Endothelial cell of umbilical vein (primary cell): ENCODE data around the gene SIX1. TPM values are rescaled to one million over a fixed set of nuclear protein-coding genes. Genes with fewer than 3 reads are reported as not detected.

Experiments
- BruUV-seq: library from RNA; stranded (reverse); fragments of 400-500 nt; replicated peaks from 2 replicates; lab custom pipeline; 2021; lab: Mats Ljungman, UMichigan
- CTCF ChIA-PET: fragments of 300-600, 350-600 bp; sonication (Branson Sonifier 250); formaldehyde crosslinking; loops from one replicate; lab custom pipeline; 2021; ENCODE audit warnings: antibody characterized with exemption, inconsistent platforms; lab: Charles Lee
- POLR2A ChIA-PET: fragments of 300-600, 350-600 bp; sonication (Branson Sonifier 250); formaldehyde crosslinking; loops from one replicate; lab custom pipeline; 2021; ENCODE audit warnings: antibody characterized with exemption, inconsistent platforms; lab: Charles Lee
- DNase-seq: peaks from one replicate; pipeline ENCODE4 v3.0.0-alpha.2; 2011; ENCODE audit warnings: low read depth, low spot score
- FAIRE-seq: peaks from 2 replicates; lab custom pipeline; 2011; peaks lifted over from hg19 to GRCh38; lab: Jason Lieb, UNC
- H2AFZ ChIP-seq: 2 replicates; pipeline ENCODE4 v1.6.0; 2012; ENCODE audit warnings: low read depth, low read length, control low read depth, inconsistent platforms
- H3K27ac ChIP-seq: 2 replicates; pipeline ENCODE4 v1.5.1; 2011; ENCODE audit warnings: low read depth, mild to moderate bottlenecking, control low read depth, low read length, moderate library complexity; ENCODE audit not compliant: insufficient read depth
- H3K27me3 ChIP-seq, 2 experiments: 2 replicates each; pipeline versions ENCODE4 v1.6.0 to v1.6.1; 2011; ENCODE audit warnings: low read length in 2 of 2, mixed read lengths in 1 of 2; ENCODE audit not compliant: control insufficient read depth in 2 of 2, insufficient read depth in 2 of 2
- H3K36me3 ChIP-seq, 2 experiments: 2 replicates in 1 of 2; 3 replicates in 1 of 2; pipeline ENCODE4 v1.5.1; 2011; ENCODE audit warnings: low read length in 2 of 2, mild to moderate bottlenecking in 1 of 2, moderate library complexity in 1 of 2; ENCODE audit not compliant: control insufficient read depth in 2 of 2, insufficient read depth in 2 of 2; ENCODE audit errors: extremely low read depth in 1 of 2
- H3K4me1 ChIP-seq: 3 replicates; pipeline ENCODE4 v1.5.1; 2011; ENCODE audit warnings: mild to moderate bottlenecking, low read length; ENCODE audit not compliant: control insufficient read depth, insufficient read depth; ENCODE audit errors: extremely low read depth
- H3K4me2 ChIP-seq: 2 replicates; pipeline ENCODE4 v1.6.1; 2011; ENCODE audit warnings: low read length, control low read depth, mixed read lengths; ENCODE audit not compliant: insufficient read depth
- H3K4me3 ChIP-seq, 3 experiments: fragments of 200-600 bp in 1 of 3; sonication (generic), shearing (Covaris generic) in 1 of 3; replicated peaks in 1 of 3; 2 replicates each; pipeline ENCODE4 v1.5.1; 2011 to 2016; ENCODE audit warnings: control low read depth in 3 of 3, low read length in 3 of 3, mild to moderate bottlenecking in 2 of 3, inconsistent platforms in 1 of 3, low read depth in 1 of 3, moderate library complexity in 1 of 3; ENCODE audit not compliant: insufficient read depth in 1 of 3
- H3K79me2 ChIP-seq: 2 replicates; pipeline ENCODE4 v1.6.0; 2012; ENCODE audit warnings: low read length, inconsistent platforms; ENCODE audit not compliant: control insufficient read depth, insufficient read depth
- H3K9ac ChIP-seq: replicated peaks from 2 replicates; pipeline ENCODE3; 2011; ENCODE audit warnings: low read length, control low read depth; ENCODE audit not compliant: insufficient read depth; ENCODE audit errors: extremely low read depth
- H3K9me1 ChIP-seq: replicated peaks from 3 replicates; pipeline ENCODE4 v1.6.0; 2011; ENCODE audit warnings: mild to moderate bottlenecking, low read length; ENCODE audit not compliant: control insufficient read depth, insufficient read depth; ENCODE audit errors: extremely low read depth
- H3K9me3 ChIP-seq: replicated peaks from 2 replicates; pipeline ENCODE4 v1.5.1; 2012; ENCODE audit warnings: low read length, inconsistent platforms; ENCODE audit not compliant: control insufficient read depth, insufficient read depth
- H4K20me1 ChIP-seq: replicated peaks from 2 replicates; pipeline ENCODE3; 2011; ENCODE audit warnings: mild to moderate bottlenecking, low read length; ENCODE audit not compliant: control insufficient read depth, insufficient read depth; ENCODE audit errors: extremely low read depth
- EZH2 ChIP-seq: IDR thresholded peaks from 2 replicates; pipeline ENCODE4 v1.6.1; 2012; ENCODE audit warnings: borderline replicate concordance, low read depth, mild to moderate bottlenecking, moderate library complexity, low read length, inconsistent platforms; ENCODE audit not compliant: severe bottlenecking
- FOS ChIP-seq: IDR thresholded peaks from 2 replicates; pipeline ENCODE4 v1.6.1; 2011; ENCODE audit warnings: mild to moderate bottlenecking, low read length, moderate library complexity, borderline replicate concordance; ENCODE audit not compliant: insufficient read depth
- GATA2 ChIP-seq: IDR thresholded peaks from 2 replicates; pipeline ENCODE4 v1.7.0; 2011; ENCODE audit warnings: low read depth, mild to moderate bottlenecking, moderate library complexity, mixed read lengths, low read length; ENCODE audit not compliant: insufficient read length, insufficient read depth
- JUN ChIP-seq: IDR thresholded peaks from 2 replicates; pipeline ENCODE4 v1.6.1; 2011; ENCODE audit warnings: borderline replicate concordance, low read depth; ENCODE audit not compliant: insufficient read length, insufficient read depth
- MYC ChIP-seq: IDR thresholded peaks from one replicate; pipeline ENCODE4 v1.6.1; 2011; ENCODE audit warnings: mild to moderate bottlenecking, low read depth, low read length
- POLR2A ChIP-seq: IDR thresholded peaks from 2 replicates; pipeline ENCODE4 v1.6.1; 2012; ENCODE audit warnings: low read depth, mild to moderate bottlenecking, control low read depth, low read length
- POLR2AphosphoS5 ChIP-seq: IDR thresholded peaks from 2 replicates; pipeline ENCODE4 v1.6.1; 2012; ENCODE audit warnings: low read depth, mild to moderate bottlenecking, control low read depth, low read length, moderate library complexity; ENCODE audit not compliant: insufficient read depth
- dilution Hi-C: fragments of 300-500 bp; cut with MboI; formaldehyde crosslinking; loops from one replicate; pipeline ENCODE4 v1.15.0; 2019; ENCODE audit warnings: low sequenced_read_pairs; ENCODE audit not compliant: extremely low pct_ligation_motif_present
- intact Hi-C: fragments of 100-400 bp; cut with micrococcal nuclease; formaldehyde crosslinking; loops from one replicate; pipeline ENCODE4 v1.10.0; 2022
- polyA plus RNA-seq, 4 experiments: library from polyadenylated mRNA; depleted of rRNA in 3 of 4; stranded (reverse) in 3 of 4; unstranded in 1 of 4; fragments of >200 nt; gene quantifications; 2 replicates each; pipeline versions ENCODE4 v1.2.1 to v1.2.3, GENCODE V29; 2011 to 2012; ENCODE audit warnings: missing spikeins in 1 of 4
- total RNA-seq: library from RNA; stranded (reverse); gene quantifications from 2 replicates; pipeline ENCODE4 v1.2.3, GENCODE V29; 2021
- TF ChIP-seq, protein P1 (sequence below): IDR thresholded peaks from 2 replicates; pipeline ENCODE4 v1.6.1; 2011; ENCODE audit not compliant: insufficient read depth, insufficient read length
- TF ChIP-seq, protein P2 (sequence below), 2 donors: IDR thresholded peaks; 1 replicate in 1 of 2; 2 replicates in 1 of 2; pipeline ENCODE4 v1.5.1; 2011; ENCODE audit warnings: low read length in 2 of 2, mild to moderate bottlenecking in 2 of 2, moderate library complexity in 2 of 2, control low read depth in 1 of 2, inconsistent platforms in 1 of 2, low read depth in 1 of 2; ENCODE audit not compliant: insufficient read depth in 1 of 2; ENCODE audit errors: extremely low read depth in 1 of 2

The SIX1 gene
- total and polyA plus RNA-seq, 2 donors (not counting 3 experiments of a cell fraction or from before 2014, with no cell fraction given): 0.40 to 0.55 TPM

DNA sequence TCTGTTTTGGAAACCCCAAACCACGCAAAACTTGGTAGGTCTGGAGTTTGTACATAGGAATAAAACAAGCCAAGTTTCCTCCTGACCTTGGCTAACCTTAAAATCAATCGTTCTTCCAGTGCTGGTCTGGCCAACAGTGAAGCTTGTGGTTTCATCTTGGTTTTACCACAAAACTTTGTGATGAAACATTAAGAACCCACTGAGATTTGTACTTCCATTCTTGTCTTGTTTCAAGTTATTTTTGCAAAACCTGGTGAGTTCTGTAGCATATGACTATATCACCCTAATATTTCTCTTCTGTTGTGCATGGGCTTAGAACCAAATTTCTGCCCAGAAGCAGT lies 26.4 kb downstream of the SIX1 start:
- no peaks in the 10 kb centered on the region for H4K20me1 ChIP-seq
- ChIA-PET CTCF (interaction anchor here (1.0 to 8.6 kb wide), 3 partner anchors 10 to 630 kb away, joined by 4 to 172 read pairs (median 5); no protein-coding TSS in a partner anchor), POLR2A (no interaction called here)
- H3K9me3 ChIP-seq: no peaks in the 10 kb centered on the region
- H3K36me3 ChIP-seq: no peaks in the 10 kb centered on the region
- no peaks in the 10 kb centered on the region for H3K79me2 ChIP-seq
- H3K27me3 ChIP-seq: peaks cover 0 to 2% of the 10 kb centered on the region in 2 experiments
- TF ChIP-seq POLR2AphosphoS5: no peak
- no peak for TF ChIP-seq POLR2A
- no peak for TF ChIP-seq FOS
- dilution Hi-C loops (no loop called here), intact Hi-C loops (no loop called here)
- no peak overlapping the region for H3K9ac ChIP-seq
- H3K4me3 ChIP-seq: no peak overlapping the region
- FAIRE-seq (no peak), DNase-seq (no peak)
- no peak overlapping the region for H2AFZ ChIP-seq
- peaks cover 10% of the 10 kb centered on the region for H3K4me1 ChIP-seq
- H3K27ac ChIP-seq: no peak overlapping the region
- no peak overlapping the region for H3K4me2 ChIP-seq
- no TSS peak for BruUV-seq
- H3K9me1 ChIP-seq: no peaks in the 10 kb centered on the region

DNA sequence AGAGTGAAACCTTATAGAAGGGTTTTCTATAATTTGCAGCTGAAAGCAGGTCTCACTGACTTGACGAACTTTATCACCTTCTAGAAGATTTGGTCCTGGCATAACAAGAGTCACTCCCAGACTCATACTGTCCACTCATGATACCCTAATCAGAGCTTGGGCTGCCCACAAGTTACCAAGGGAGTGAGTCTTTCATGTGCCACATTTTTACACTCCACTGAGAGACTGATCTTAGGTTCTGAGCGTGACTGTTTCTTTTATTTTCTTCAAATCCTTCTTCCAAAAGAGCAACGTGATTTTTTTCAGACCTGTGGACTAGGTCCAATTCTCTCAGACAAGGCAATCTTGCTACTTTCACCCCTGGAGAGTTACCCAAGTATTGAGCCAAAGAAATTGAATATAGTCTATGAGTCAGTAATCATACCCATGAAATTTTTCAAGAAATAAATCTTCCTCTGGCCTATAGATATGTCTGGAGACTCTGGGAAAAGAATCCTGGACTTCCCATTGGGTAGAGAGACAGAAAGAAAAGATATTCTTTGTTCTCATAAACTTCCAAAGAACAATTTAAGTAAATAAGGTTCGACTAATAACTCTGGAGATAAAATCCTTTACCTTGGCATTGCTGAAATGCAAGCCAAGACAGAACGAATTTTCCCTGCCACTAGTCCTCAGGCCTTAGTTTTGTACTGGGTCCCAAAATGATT lies 26.9 kb downstream of the SIX1 start:
- H2AFZ ChIP-seq: no peak overlapping the region
- H3K4me2 ChIP-seq: no peak overlapping the region

More for the DNA sequence above, 26.9 kb downstream of the SIX1 start:
- intact Hi-C loops (no loop called here), dilution Hi-C loops (no loop called here)
- H3K4me3 ChIP-seq: no peak overlapping the region
- POLR2A ChIA-PET: no interaction called here
- H3K9me1 ChIP-seq: no peaks in the 10 kb centered on the region
- CTCF ChIA-PET: interaction anchor here (1.9 to 8.6 kb wide), 2 partner anchors 10 to 630 kb away, joined by 5 to 172 read pairs; no protein-coding TSS in a partner anchor
- TF ChIP-seq GATA2 (no peak), JUN (no peak), EZH2 (no peak), POLR2AphosphoS5 (no peak), FOS (no peak), POLR2A (no peak), MYC (no peak)
- TF ChIP-seq, protein P1, sequence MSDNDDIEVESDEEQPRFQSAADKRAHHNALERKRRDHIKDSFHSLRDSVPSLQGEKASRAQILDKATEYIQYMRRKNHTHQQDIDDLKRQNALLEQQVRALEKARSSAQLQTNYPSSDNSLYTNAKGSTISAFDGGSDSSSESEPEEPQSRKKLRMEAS: no peak
- TF ChIP-seq, protein P2, sequence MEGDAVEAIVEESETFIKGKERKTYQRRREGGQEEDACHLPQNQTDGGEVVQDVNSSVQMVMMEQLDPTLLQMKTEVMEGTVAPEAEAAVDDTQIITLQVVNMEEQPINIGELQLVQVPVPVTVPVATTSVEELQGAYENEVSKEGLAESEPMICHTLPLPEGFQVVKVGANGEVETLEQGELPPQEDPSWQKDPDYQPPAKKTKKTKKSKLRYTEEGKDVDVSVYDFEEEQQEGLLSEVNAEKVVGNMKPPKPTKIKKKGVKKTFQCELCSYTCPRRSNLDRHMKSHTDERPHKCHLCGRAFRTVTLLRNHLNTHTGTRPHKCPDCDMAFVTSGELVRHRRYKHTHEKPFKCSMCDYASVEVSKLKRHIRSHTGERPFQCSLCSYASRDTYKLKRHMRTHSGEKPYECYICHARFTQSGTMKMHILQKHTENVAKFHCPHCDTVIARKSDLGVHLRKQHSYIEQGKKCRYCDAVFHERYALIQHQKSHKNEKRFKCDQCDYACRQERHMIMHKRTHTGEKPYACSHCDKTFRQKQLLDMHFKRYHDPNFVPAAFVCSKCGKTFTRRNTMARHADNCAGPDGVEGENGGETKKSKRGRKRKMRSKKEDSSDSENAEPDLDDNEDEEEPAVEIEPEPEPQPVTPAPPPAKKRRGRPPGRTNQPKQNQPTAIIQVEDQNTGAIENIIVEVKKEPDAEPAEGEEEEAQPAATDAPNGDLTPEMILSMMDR (IDR thresholded peaks at IDR 0.05; ENCODE audit: extremely low read depth in 1 of 2, insufficient read depth in 1 of 2, low read depth in 1 of 2, low read length in 2 of 2): no peak
- no peaks in the 10 kb centered on the region for H3K79me2 ChIP-seq
- no peaks in the 10 kb centered on the region for H3K36me3 ChIP-seq
- no TSS peak for BruUV-seq
- DNase-seq: no peak
- H3K9me3 ChIP-seq: no peaks in the 10 kb centered on the region
- H3K27ac ChIP-seq: no peak overlapping the region
- FAIRE-seq: no peak
- no peak overlapping the region for H3K9ac ChIP-seq
- H3K27me3 ChIP-seq: peaks cover 0 to 2% of the 10 kb centered on the region in 2 experiments
- peaks cover 10% of the 10 kb centered on the region for H3K4me1 ChIP-seq
- no peaks in the 10 kb centered on the region for H4K20me1 ChIP-seq
